Skin of body (tissue), 3 donors: ENCODE data around the gene ABCF1. TPM values are rescaled to one million over a fixed set of nuclear protein-coding genes. Genes with fewer than 3 reads are reported as not detected.

ENCODE experiments used
- DNase-seq: peaks from one replicate; lab custom pipeline; 2025; lab: John Stamatoyannopoulos, UW
- small RNA-seq: library from RNA; depleted of rRNA; stranded (forward); fragments of <200 nt; gene quantifications from one replicate; pipeline ENCODE3, GENCODE V24; 2014; ENCODE audit warnings: low replicate concordance
- total RNA-seq: library from RNA; depleted of rRNA; stranded (reverse); fragments of >200 nt; gene quantifications from one replicate; pipeline ENCODE4 v1.2.3, GENCODE V29; 2014

ABCF1 gene
- total RNA-seq, 1 donor from 2014 or later = 27.4 TPM

DNA sequence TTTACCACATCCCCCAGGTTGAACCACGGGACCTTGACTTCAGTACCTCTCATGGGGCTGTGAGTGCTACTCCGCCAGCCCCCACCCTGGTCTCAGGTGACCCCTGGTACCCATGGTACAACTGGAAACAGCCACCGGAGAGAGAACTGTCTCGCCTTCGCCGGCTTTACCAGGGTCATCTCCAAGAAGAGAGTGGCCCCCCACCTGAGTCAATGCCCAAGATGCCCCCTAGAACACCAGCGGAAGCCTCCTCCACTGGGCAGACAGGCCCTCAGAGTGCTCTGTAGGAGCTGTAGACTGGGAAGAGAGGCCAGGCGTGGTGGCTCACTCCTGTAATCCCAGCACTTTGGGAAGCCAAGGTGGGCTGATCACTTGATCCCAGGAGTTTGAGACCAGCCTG is 54.3 kb downstream of the ABCF1 start:
- no peak for DNase-seq

DNA sequence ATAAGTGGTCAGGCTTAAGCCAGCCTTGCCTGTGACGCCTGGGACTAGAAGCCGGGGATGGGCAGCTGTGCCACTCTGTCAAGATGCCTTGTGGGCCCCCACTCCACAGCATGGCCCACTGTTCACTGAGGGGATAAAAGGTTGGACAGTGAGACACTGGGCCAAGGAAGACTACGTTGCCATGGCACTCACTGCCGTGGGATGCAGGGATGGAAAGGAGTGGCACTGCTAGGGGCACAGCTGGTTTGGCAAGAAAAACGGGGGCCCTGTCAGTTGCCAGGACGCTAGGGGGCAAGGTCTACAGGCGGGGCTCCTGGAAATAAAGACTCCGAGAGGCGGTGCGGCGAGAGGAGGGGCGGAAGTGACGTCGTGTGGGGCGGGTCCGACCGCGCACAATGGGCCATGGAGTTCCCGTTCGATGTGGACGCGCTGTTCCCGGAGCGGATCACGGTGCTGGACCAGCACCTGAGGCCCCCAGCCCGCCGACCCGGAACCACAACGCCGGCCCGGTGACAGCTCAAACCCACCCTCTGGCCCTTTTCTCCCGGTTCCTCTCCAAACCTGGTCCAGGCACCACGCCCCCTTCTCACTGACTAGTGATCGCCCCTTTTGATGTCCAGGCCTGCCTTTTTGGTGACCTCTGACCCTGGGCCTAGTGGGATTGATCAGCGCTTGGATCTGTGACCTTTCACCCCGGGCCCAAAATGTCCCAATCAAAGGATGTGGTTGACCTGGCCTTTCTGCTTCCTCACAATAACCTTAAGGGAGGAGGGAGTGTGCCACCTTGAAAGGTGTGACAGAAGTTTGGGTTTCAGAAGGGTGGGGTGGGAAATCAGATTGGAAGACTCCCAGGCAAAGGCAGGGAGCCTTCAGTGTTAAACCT is 55.5 kb downstream of the ABCF1 start, which contains the start of gene ATAT1:
Gene ATAT1, plus strand, starts transcription at position 391 of the 883 bp plus-strand sequence.
- DNase-seq = peak; percentile 63

DNA sequence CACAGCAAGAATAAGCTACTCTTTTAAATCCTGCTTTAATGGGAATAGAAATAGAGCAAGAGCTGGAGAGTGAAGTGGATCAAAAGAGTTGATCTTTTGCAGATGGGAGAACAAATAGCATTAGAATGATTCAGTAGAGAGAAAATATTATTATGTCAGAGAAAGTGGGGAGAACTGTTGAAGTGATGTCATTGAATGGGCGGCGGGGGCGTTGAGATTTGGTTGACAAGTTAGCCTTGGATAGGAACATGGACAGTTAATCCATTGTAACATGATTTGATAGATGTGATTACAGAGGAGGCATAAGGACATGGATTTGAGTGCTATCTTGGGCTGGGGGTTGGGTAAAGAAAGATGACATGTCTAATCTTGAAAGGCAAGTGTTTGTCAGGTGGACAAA is 64.6 kb downstream of the ABCF1 start:
- no peak for DNase-seq

DNA sequence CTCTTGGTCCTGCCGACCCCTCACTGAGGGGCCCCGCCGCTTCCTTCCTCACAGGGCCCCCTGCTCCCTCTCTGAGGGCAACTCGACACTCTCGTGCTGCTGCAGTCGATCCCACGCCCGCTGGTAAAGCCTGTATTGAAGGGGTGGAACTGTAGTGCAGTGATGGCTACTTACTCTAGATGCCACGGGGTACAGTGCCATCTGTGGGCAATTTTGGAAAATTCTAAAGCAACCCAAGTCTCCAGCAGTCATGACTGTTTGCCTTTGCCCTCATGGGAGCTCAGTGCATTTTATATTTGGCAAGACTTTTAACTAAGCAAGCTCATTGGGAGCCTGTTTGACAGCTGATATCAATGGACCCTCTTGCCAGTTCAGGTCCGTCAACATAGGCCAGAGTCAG is 69.2 kb downstream of the ABCF1 start:
- DNase-seq = no peak

DNA sequence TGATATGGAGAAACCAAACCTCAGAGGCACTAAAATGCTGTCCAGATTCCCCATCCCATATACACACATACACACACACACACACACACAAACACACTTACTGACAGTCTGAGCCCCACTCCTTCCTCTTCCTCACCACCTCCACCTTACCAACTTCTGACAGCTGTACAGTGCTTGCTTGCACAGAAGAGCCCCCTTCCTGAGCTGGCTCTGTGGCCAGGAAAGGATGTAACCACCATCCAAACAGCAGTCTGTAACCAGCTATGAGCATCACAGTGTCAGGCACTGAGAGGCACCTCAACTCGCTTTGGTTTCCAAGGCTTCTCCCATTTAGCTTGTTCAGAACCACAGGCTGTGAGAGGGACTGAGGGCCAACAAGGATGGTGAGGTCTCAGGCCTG is 69.8 kb downstream of the ABCF1 start:
- DNase-seq = no peak

Small RNA genes within 50 kb of the gene (small RNA-seq; reads per million reads assigned to genes)
- 4.1 reads per million, percentile 90 among the genes with 10 or more reads in this experiment for gene MIR877

Other genes starting within 250 kb of the ABCF1 start
- gene TRIM39, start 244.5 kb upstream of the ABCF1 start, total RNA-seq = 5.5 TPM
- 14.0 TPM for gene RPP21, start 226.3 kb upstream of the ABCF1 start, total RNA-seq
- gene HLA-E, start 81.9 kb upstream of the ABCF1 start, total RNA-seq = 115 TPM
- 35.8 TPM for gene GNL1, start 15.0 kb upstream of the ABCF1 start, total RNA-seq
- 6.6 TPM for gene PRR3, start 14.1 kb upstream of the ABCF1 start, total RNA-seq
- gene PPP1R10, start 45.8 kb downstream of the ABCF1 start, total RNA-seq = 15.2 TPM
- gene MRPS18B, start 46.4 kb downstream of the ABCF1 start, total RNA-seq = 41.3 TPM
- 7.8 TPM for gene ATAT1, start 55.4 kb downstream of the ABCF1 start, total RNA-seq
- 5.2 TPM for gene C6orf136, start 75.7 kb downstream of the ABCF1 start, total RNA-seq
- gene DHX16, start 101.6 kb downstream of the ABCF1 start, total RNA-seq = 17.9 TPM
- gene PPP1R18, start 115.2 kb downstream of the ABCF1 start, total RNA-seq = 22.2 TPM
- gene NRM, start 119.5 kb downstream of the ABCF1 start, total RNA-seq = 3.6 TPM
- gene MDC1, start 145.8 kb downstream of the ABCF1 start, total RNA-seq = 9.3 TPM
- gene TUBB, start 148.9 kb downstream of the ABCF1 start, total RNA-seq = 296 TPM
- 32.6 TPM for gene FLOT1, start 171.2 kb downstream of the ABCF1 start, total RNA-seq
- 33.0 TPM for gene IER3, start 173.1 kb downstream of the ABCF1 start, total RNA-seq